WTC11 (cell line): Measurements from ENCODE around the gene AMDHD2.

Experiments
- ELF4 ChIP-seq: sonication (generic); formaldehyde crosslinking; IDR thresholded peaks from 2 replicates; pipeline ENCODE4 v1.8.1; 2022; ENCODE audit warnings: low read depth, mild to moderate bottlenecking, moderate library complexity, missing genetic modification reagents
- ETV6 ChIP-seq: sonication (generic); formaldehyde crosslinking; IDR thresholded peaks from 2 replicates; pipeline ENCODE4 v1.8.1; 2022; ENCODE audit warnings: mild to moderate bottlenecking, missing genetic modification reagents

- TF ChIP-seq ETV6 (no peak), ELF4 (CRISPR knock-in tag) (no peak)
Measured at GRCh38 chr16:2498531-2499253, 21.5 kb upstream of the AMDHD2 start.
